K562 (cell line): ENCODE data around the gene ZNF724. TPM values are rescaled to one million over a fixed set of nuclear protein-coding genes. Genes with fewer than 3 reads are reported as not detected.

Experiments
- ATAC-seq: fragments of 200-7000 bp; cut with Tn5 transposase; 3 replicates; pipeline ENCODE4 v1.9.1; 2020; ENCODE audit warnings: moderate library complexity
- BruUV-seq: library from RNA; stranded (reverse); fragments of 400-500 nt; replicated peaks from 2 replicates; lab custom pipeline; 2021; lab: Mats Ljungman, UMichigan
- CTCF ChIA-PET: fragments of 300-600 bp; formaldehyde crosslinking; extraction: SDS; loops from one replicate; lab custom pipeline; 2021; ENCODE audit warnings: low intra/inter-chr PET ratio; lab: Yijun Ruan, JAX
- POLR2A ChIA-PET: fragments of 300-600, 350-650 bp; sonication (Branson Sonifier 250); formaldehyde crosslinking; extraction: SDS; loops from one replicate; lab custom pipeline; 2021; ENCODE audit warnings: antibody characterized with exemption, inconsistent platforms; lab: Yijun Ruan, JAX
- DNase-seq, 4 experiments: peaks; one replicate each; pipeline versions ENCODE4 v3.0.0 to v3.0.0-alpha.2; 2011 to 2018; ENCODE audit warnings: low spot score in 3 of 4, mixed read lengths in 3 of 4; ENCODE audit errors: extremely low read depth in 1 of 4
- FAIRE-seq: peaks from 2 replicates; lab custom pipeline; 2011; peaks lifted over from hg19 to GRCh38; lab: Jason Lieb, UNC
- H2AFZ ChIP-seq: 2 replicates; pipeline ENCODE4 v1.6.0; 2011; ENCODE audit warnings: low read depth, low read length, control low read depth, inconsistent platforms
- H3K27ac ChIP-seq: fragments of 200-600 bp; 3 replicates; pipeline ENCODE4 v1.8.0; 2011; ENCODE audit warnings: low read depth, mild to moderate bottlenecking, control low read depth, inconsistent platforms, low read length, moderate library complexity, mixed read lengths; ENCODE audit errors: extremely low read depth
- H3K27me3 ChIP-seq, 2 experiments: fragments of 300-600 bp in 1 of 2; 2 replicates in 1 of 2; 3 replicates in 1 of 2; pipeline versions ENCODE4 v1.6.0 to v1.8.0; 2011; ENCODE audit warnings: inconsistent platforms in 2 of 2, low read length in 2 of 2, mild to moderate bottlenecking in 1 of 2, mixed read lengths in 1 of 2, moderate library complexity in 1 of 2; ENCODE audit not compliant: control insufficient read depth in 2 of 2, insufficient read depth in 2 of 2
- H3K36me3 ChIP-seq: fragments of 300-600 bp; 3 replicates; pipeline ENCODE4 v1.8.0; 2011; ENCODE audit warnings: mild to moderate bottlenecking, low read length, inconsistent platforms; ENCODE audit not compliant: control insufficient read depth, insufficient read depth
- H3K4me1 ChIP-seq, 2 experiments: fragments of 200-600 bp in 1 of 2; replicated peaks in 1 of 2; 2 replicates in 1 of 2; 3 replicates in 1 of 2; pipeline versions ENCODE4 v1.5.1 to v1.8.0; 2011; ENCODE audit warnings: inconsistent platforms in 2 of 2, low read length in 2 of 2, mild to moderate bottlenecking in 1 of 2, mixed read lengths in 1 of 2, moderate library complexity in 1 of 2; ENCODE audit not compliant: control insufficient read depth in 2 of 2, insufficient read depth in 2 of 2
- H3K4me2 ChIP-seq: 2 replicates; pipeline ENCODE4 v1.6.1; 2011; ENCODE audit warnings: low read length, control low read depth, inconsistent platforms, mixed read lengths; ENCODE audit not compliant: insufficient read depth
- H3K4me3 ChIP-seq: fragments of 200-600 bp; sonication (generic), shearing (Covaris generic); 2 replicates; pipeline ENCODE4 v1.5.1; 2016; ENCODE audit warnings: control low read depth, inconsistent platforms
- H3K79me2 ChIP-seq: fragments of 200-600 bp; 3 replicates; pipeline ENCODE4 v1.8.0; 2011; ENCODE audit warnings: low read length, inconsistent platforms; ENCODE audit not compliant: control insufficient read depth, insufficient read depth
- H3K9ac ChIP-seq, 2 experiments: 2 replicates each; pipeline versions ENCODE4 v1.6.0 to v1.6.1; 2011; ENCODE audit warnings: low read depth in 2 of 2, low read length in 2 of 2, control low read depth in 1 of 2, inconsistent platforms in 1 of 2, mild to moderate bottlenecking in 1 of 2, mixed read lengths in 1 of 2; ENCODE audit not compliant: insufficient read depth in 1 of 2
- H3K9me1 ChIP-seq: one replicate; pipeline ENCODE4 v1.6.0; 2011; ENCODE audit warnings: inconsistent platforms, mild to moderate bottlenecking, low read length, moderate library complexity; ENCODE audit not compliant: control insufficient read depth, insufficient read depth
- H3K9me3 ChIP-seq: replicated peaks from 2 replicates; pipeline ENCODE4 v1.5.1; 2011; ENCODE audit warnings: low read depth, low read length, inconsistent platforms; ENCODE audit not compliant: control insufficient read depth, insufficient read depth
- H4K20me1 ChIP-seq: replicated peaks from 2 replicates; pipeline ENCODE4 v1.6.1; 2011; ENCODE audit warnings: low read length, inconsistent platforms, mixed read lengths; ENCODE audit not compliant: control insufficient read depth, insufficient read depth
- BCOR ChIP-seq: fragments of 450-650 bp; IDR thresholded peaks from 2 replicates; pipeline ENCODE4 v1.6.1; 2016
- HOXB6 ChIP-seq: fragments of 250-450 bp; sonication (Bioruptor Pico); IDR thresholded peaks from 2 replicates; pipeline ENCODE4 v1.5.1; 2022; ENCODE audit warnings: mild to moderate bottlenecking, borderline replicate concordance
- IRF2 ChIP-seq: sonication (generic); formaldehyde crosslinking; IDR thresholded peaks from 2 replicates; pipeline ENCODE4 v1.8.1; 2022; ENCODE audit warnings: mild to moderate bottlenecking, missing genetic modification reagents
- MBD2 ChIP-seq: sonication (generic); IDR thresholded peaks from 2 replicates; pipeline ENCODE4 v1.6.1; 2016; ENCODE audit warnings: low read depth, borderline replicate concordance
- PHF21A ChIP-seq: fragments of 450-650 bp; IDR thresholded peaks from 2 replicates; pipeline ENCODE4 v1.6.1; 2017; ENCODE audit warnings: low read depth, borderline replicate concordance
- TRIM28 ChIP-seq: fragments of 450-650 bp; IDR thresholded peaks from 2 replicates; pipeline ENCODE4 v1.6.1; 2017
- ZNF165 ChIP-seq: fragments of 250-450 bp; sonication (Bioruptor Pico); IDR thresholded peaks from 2 replicates; pipeline ENCODE4 v1.4.0; 2020; ENCODE audit warnings: borderline replicate concordance
- ZNF23 ChIP-seq: fragments of 250-450 bp; sonication (Bioruptor Pico); IDR thresholded peaks from 2 replicates; pipeline ENCODE4 v1.4.0; 2020; ENCODE audit warnings: mild to moderate bottlenecking
- ZNF668 ChIP-seq: fragments of 250-450 bp; sonication (Bioruptor Pico); IDR thresholded peaks from 2 replicates; pipeline ENCODE4 v1.8.0; 2022; ENCODE audit warnings: mild to moderate bottlenecking, inconsistent platforms
- WGBS: fragments of 100-300 bp; shearing (Covaris generic); methylation state at CpG from one replicate; pipeline ENCODE4 v1.1.6; 2016; ENCODE audit warnings: low coverage, mixed read lengths; ENCODE audit not compliant: insufficient coverage; ENCODE audit errors: missing lambda C conversion rate; 5-methylcytosine and 5-hydroxymethylcytosine counted together
- in situ Hi-C: fragments of 300-500 bp; cut with MboI; formaldehyde crosslinking; loops from 4 replicates; pipeline ENCODE4 v1.15.0; 2018; ENCODE audit warnings: inconsistent platforms, mixed read lengths
- intact Hi-C: fragments of 100-400 bp; cut with micrococcal nuclease; formaldehyde crosslinking; loops from 2 replicates; pipeline ENCODE4 v1.14.2; 2022
- polyA plus RNA-seq, 8 experiments: library from polyadenylated mRNA; depleted of rRNA in 4 of 8; stranded (reverse) in 5 of 8; unstranded in 3 of 8; fragments of >200 nt; fragmentation: Nextera tagmentation in 2 of 8; fragmentation: Illumina TruSeq in 1 of 8; extraction: Ambion mirVana in 2 of 8; extraction: Trizol in 1 of 8; gene quantifications; 2 replicates each; pipeline versions ENCODE4 v1.2.1 to v1.2.3, GENCODE V29; 2011 to 2014; ENCODE audit warnings: inconsistent platforms in 1 of 8, missing spikeins in 1 of 8
- total RNA-seq, 7 experiments: library from RNA; depleted of rRNA in 6 of 7; stranded (reverse); fragments of >200 nt in 6 of 7; fragmentation: Illumina TruSeq in 2 of 7; extraction: Trizol in 2 of 7; gene quantifications; 2 replicates each; pipeline versions ENCODE4 v1.2.1 to v1.2.3, GENCODE V29; 2011 to 2021; ENCODE audit warnings: low replicate concordance in 1 of 7
- TF ChIP-seq, protein P1 (sequence below): sonication (generic); IDR thresholded peaks from 2 replicates; pipeline ENCODE4 v1.6.1; 2016

The ZNF724 gene
- total and polyA plus RNA-seq, 9 of the 15 experiments (the other 6 are each of a cell fraction or from before 2014, with no cell fraction given) = 0.18 to 4.2 (median 1.8) TPM

DNA sequence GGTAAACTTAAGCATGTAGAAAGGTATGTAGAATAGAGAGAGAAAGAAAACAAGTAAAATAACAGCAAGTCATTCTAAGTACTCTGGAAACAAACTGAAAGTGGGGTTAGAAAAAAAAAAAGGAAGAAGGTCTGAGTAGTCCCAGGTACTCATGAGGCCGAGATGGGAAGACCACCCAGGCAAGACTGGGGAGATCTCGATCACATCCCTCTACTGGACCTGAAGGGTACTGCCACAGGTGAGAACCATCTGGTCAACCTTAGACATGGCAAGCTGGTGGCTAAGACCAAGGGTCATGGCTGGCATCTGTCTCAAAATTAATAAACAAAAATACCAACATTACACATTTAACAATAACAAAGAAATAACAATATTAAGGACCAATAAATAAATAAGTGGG is 36.3 kb upstream of the ZNF724 start:
- ChIA-PET POLR2A (no interaction called here), CTCF (no interaction called here)
- intact Hi-C loops = no loop called here
- in situ Hi-C loops = no loop called here
- 0% methylated on average over 2 of the region's 2 CpGs for WGBS
- no TSS peak for BruUV-seq
- no peak for ATAC-seq
- no peak overlapping the region for H3K27ac ChIP-seq
- no peak overlapping the region for H3K4me3 ChIP-seq
- H3K36me3 ChIP-seq = no peaks in the 10 kb centered on the region
- no peak for TF ChIP-seq ZNF23 (CRISPR knock-in tag)
- no peak for TF ChIP-seq PHF21A
- TF ChIP-seq BCOR = no peak
- TF ChIP-seq TRIM28 = no peak
- no peak for TF ChIP-seq IRF2 (CRISPR knock-in tag)
- no peak for TF ChIP-seq ZNF668 (CRISPR knock-in tag)
- no peak for TF ChIP-seq HOXB6 (CRISPR knock-in tag)
- TF ChIP-seq ZNF165 (CRISPR knock-in tag) = no peak
- TF ChIP-seq, protein P1, sequence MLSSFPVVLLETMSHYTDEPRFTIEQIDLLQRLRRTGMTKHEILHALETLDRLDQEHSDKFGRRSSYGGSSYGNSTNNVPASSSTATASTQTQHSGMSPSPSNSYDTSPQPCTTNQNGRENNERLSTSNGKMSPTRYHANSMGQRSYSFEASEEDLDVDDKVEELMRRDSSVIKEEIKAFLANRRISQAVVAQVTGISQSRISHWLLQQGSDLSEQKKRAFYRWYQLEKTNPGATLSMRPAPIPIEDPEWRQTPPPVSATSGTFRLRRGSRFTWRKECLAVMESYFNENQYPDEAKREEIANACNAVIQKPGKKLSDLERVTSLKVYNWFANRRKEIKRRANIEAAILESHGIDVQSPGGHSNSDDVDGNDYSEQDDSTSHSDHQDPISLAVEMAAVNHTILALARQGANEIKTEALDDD = no peak
- no peak for TF ChIP-seq MBD2
- H3K79me2 ChIP-seq = no peaks in the 10 kb centered on the region
- no peaks in the 10 kb centered on the region for H3K4me1 ChIP-seq
- H4K20me1 ChIP-seq = no peaks in the 10 kb centered on the region
- H2AFZ ChIP-seq = no peak overlapping the region
- H3K9me1 ChIP-seq = no peaks in the 10 kb centered on the region
- FAIRE-seq = no peak
- no peak for DNase-seq
- no peaks in the 10 kb centered on the region for H3K27me3 ChIP-seq
- no peak overlapping the region for H3K4me2 ChIP-seq
- 0 out of 2 replicates have a peak, but pooled peaks cover 2% of the 10 kb centered on the region for H3K9me3 ChIP-seq
- H3K9ac ChIP-seq = no peak overlapping the region
